ENCODE measurements around the gene PC. TPM values are rescaled to one million over a fixed set of nuclear protein-coding genes. Genes with fewer than 3 reads are reported as not detected.

The PC gene
- total and polyA plus RNA-seq, 9 of the 15 experiments (the other 6 are each of a cell fraction or from before 2014, with no cell fraction given), result 0.94 to 38.0 (median 8.7) TPM

- TF ChIP-seq NR2C2 (CRISPR knock-in tag; IDR thresholded peaks at IDR 0.05) (no peak), NR2C2 (tag; IDR thresholded peaks at IDR 0.05) (peak; percentile 48), EP400 (IDR thresholded peaks at IDR 0.05) (peak; percentile 73; the same call in 1 of the 2 replicates), ZNF263 (CRISPR knock-in tag; IDR thresholded peaks at IDR 0.05; ENCODE audit: borderline replicate concordance) (0 out of 2 replicates have a peak, but pooled peaks have one; percentile 8), KLF13 (tag; IDR thresholded peaks at IDR 0.05; ENCODE audit: borderline replicate concordance, low read depth) (peak; percentile 42; the same call in 1 of the 2 replicates), GTF3C2 (IDR thresholded peaks at IDR 0.05; ENCODE audit: borderline replicate concordance, extremely low read depth, insufficient read length) (no peak)
Measured at GRCh38 chr11:66856496-66857233, 101.5 kb downstream of the PC start, which contains the start of gene LRFN4 (continued).
